HEK293 (cell line): Measurements from ENCODE around the gene UPK3A.

Experiments used
- FEZF1 ChIP-seq: fragments of 450-650 bp; formaldehyde crosslinking; IDR thresholded peaks from 2 replicates; pipeline ENCODE4 v1.5.1; 2016; ENCODE audit warnings: missing biosample characterization, missing genetic modification characterization
- MEIS1 ChIP-seq: sonication (generic); formaldehyde crosslinking; IDR thresholded peaks from 2 replicates; pipeline ENCODE4 v1.8.1; 2022; ENCODE audit warnings: missing genetic modification reagents, mild to moderate bottlenecking, borderline replicate concordance
- ZNF302 ChIP-seq: fragments of 450-650 bp; formaldehyde crosslinking; IDR thresholded peaks from 2 replicates; pipeline ENCODE4 v1.5.1; 2016; ENCODE audit warnings: missing biosample characterization, missing genetic modification characterization, low read depth
- ZNF341 ChIP-seq: fragments of 450-650 bp; formaldehyde crosslinking; IDR thresholded peaks from 2 replicates; pipeline ENCODE4; 2016; ENCODE audit warnings: low read depth, missing biosample characterization, missing genetic modification characterization
- ZNF571 ChIP-seq: fragments of 450-650 bp; formaldehyde crosslinking; IDR thresholded peaks from 2 replicates; pipeline ENCODE4 v1.5.0; 2017; ENCODE audit warnings: missing biosample characterization, missing genetic modification characterization
- ZNF610 ChIP-seq: fragments of 450-650 bp; formaldehyde crosslinking; IDR thresholded peaks from 2 replicates; pipeline ENCODE4 v1.5.1; 2016; ENCODE audit warnings: missing biosample characterization, missing genetic modification characterization, borderline replicate concordance
- ZNF677 ChIP-seq: fragments of 450-650 bp; IDR thresholded peaks from 2 replicates; pipeline ENCODE4 v1.5.0; 2018; ENCODE audit warnings: missing biosample characterization, mild to moderate bottlenecking, missing genetic modification characterization, moderate library complexity
- ZNF777 ChIP-seq: fragments of 450-650 bp; formaldehyde crosslinking; IDR thresholded peaks from 2 replicates; pipeline ENCODE4 v1.5.1; 2017; ENCODE audit warnings: missing biosample characterization, missing genetic modification characterization, borderline replicate concordance
- ZNF792 ChIP-seq: fragments of 450-650 bp; formaldehyde crosslinking; IDR thresholded peaks from 2 replicates; pipeline ENCODE4 v1.5.1; 2016; ENCODE audit warnings: missing biosample characterization, missing genetic modification characterization
- TF ChIP-seq, protein P1 (sequence below): fragments of 450-650 bp; formaldehyde crosslinking; IDR thresholded peaks from 2 replicates; pipeline ENCODE4 v1.5.1; 2017; ENCODE audit warnings: missing biosample characterization, mild to moderate bottlenecking, missing genetic modification characterization, moderate library complexity

DNA sequence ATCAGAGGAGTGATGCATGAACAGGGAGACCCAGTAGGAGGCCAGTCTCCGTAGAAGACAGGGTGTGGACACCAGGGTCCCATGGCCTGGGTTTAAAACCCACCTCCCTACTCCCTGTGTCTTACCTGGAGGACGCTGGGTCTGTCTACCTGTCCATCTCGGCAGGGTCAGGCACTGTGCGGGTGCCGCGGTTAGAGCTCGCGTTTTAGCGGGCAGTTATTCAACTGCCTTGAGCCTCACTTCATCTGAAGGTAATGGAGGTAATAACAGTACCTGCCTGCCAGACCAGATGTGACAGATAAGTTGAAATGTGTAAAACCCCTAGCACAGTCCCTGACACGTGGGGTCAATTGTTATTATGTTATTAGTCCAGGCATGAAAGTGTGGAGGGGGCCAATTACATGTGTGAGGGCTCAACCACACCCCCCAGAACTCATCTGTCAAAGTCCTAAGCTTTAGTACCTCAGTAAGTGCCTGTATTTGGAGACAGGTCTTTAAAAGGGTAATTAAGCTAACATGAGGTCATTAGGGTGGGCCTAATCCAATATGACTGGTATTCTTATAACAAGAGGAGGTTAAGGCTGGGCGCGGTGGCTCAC is 8.1 kb upstream of the UPK3A start:
- no peak for TF ChIP-seq ZNF571 (tag by site-specific recombination)
- no peak for TF ChIP-seq ZNF302 (tag by site-specific recombination)
- no peak for TF ChIP-seq ZNF610 (tag by site-specific recombination)
- TF ChIP-seq ZNF341 = no peak
- no peak for TF ChIP-seq FEZF1 (tag by site-specific recombination)
- TF ChIP-seq, protein P1, sequence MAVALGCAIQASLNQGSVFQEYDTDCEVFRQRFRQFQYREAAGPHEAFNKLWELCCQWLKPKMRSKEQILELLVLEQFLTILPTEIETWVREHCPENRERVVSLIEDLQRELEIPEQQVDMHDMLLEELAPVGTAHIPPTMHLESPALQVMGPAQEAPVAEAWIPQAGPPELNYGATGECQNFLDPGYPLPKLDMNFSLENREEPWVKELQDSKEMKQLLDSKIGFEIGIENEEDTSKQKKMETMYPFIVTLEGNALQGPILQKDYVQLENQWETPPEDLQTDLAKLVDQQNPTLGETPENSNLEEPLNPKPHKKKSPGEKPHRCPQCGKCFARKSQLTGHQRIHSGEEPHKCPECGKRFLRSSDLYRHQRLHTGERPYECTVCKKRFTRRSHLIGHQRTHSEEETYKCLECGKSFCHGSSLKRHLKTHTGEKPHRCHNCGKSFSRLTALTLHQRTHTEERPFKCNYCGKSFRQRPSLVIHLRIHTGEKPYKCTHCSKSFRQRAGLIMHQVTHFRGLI (tag by site-specific recombination) = no peak
- no peak for TF ChIP-seq MEIS1 (CRISPR knock-in tag)
- TF ChIP-seq ZNF792 (tag by site-specific recombination) = no peak
- no peak for TF ChIP-seq ZNF677 (tag by site-specific recombination)
- TF ChIP-seq ZNF777 (tag by site-specific recombination) = no peak
